GM18526 (cell line): ENCODE measurements around the gene MRPL12.

ENCODE experiments used
- POLR2A ChIP-seq: IDR thresholded peaks from 3 replicates; pipeline ENCODE4 v1.6.1; 2011; ENCODE audit not compliant: insufficient read length; ENCODE audit errors: extremely low read depth

MRPL12 gene

DNA sequence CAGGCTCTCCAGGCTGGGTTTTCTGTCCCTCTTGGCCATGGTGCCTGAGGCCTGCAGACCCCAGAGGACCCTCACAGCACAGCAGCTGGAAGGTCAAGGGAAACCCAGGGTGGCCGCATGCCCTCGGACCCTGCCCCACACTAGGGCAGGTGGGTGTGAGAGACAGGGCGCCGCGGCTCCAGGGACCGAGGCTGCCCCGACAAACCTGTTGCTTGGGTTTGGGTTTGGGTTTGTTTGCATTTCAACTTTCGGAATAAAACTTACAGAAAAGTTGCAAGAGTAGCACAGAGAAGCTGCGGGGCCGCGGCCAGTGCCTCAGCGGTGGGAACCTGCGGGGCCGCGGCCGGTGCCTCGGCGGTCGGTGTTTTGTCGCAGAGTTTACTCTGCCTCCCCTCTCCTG is 11.6 kb upstream of the MRPL12 start:
- TF ChIP-seq POLR2A = no peak

DNA sequence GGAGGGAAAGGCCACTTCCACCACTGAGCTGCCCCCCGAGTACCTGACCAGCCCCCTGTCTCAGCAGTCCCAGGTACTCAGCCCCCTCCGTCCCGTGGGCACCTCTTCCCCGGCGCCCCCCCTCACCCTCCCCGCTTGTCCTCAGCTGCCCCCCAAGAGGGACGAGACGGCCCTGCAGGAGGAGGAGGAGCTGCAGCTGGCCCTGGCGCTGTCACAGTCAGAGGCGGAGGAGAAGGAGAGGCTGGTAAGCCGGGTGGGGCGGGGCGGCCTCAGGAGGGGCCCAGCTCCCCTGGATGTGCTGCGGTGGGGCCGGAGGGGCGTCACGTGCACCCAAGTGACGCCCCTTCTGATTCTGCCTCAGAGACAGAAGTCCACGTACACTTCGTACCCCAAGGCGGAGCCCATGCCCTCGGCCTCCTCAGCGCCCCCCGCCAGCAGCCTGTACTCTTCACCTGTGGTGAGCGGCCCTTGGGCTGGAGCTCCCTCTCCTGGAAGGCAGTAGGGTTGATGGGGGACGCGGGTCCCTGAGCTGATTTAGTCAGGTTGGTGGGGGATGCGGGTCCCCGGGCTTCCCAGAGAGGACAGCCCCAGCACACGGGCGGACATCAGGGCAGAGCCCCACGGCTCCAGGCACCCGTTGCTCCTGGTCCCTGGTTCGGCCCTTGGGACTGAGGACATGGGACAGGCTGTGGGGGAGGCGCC is 9.5 kb upstream of the MRPL12 start:
- TF ChIP-seq POLR2A = no peak

DNA sequence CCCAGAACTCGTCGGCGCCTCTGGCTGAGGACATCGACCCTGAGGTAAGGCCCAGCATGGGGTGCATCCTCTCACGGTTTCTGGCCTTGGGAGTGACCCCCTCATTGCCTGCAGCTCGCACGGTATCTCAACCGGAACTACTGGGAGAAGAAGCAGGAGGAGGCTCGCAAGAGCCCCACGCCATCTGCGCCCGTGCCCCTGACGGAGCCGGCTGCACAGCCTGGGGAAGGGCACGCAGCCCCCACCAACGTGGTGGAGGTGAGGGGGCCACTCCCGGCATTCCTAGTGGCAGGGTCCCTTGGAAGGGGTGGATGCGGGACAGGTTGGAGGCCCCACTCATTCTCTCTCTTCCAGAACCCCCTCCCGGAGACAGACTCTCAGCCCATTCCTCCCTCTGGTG is 8.4 kb upstream of the MRPL12 start:
- no peak for TF ChIP-seq POLR2A

DNA sequence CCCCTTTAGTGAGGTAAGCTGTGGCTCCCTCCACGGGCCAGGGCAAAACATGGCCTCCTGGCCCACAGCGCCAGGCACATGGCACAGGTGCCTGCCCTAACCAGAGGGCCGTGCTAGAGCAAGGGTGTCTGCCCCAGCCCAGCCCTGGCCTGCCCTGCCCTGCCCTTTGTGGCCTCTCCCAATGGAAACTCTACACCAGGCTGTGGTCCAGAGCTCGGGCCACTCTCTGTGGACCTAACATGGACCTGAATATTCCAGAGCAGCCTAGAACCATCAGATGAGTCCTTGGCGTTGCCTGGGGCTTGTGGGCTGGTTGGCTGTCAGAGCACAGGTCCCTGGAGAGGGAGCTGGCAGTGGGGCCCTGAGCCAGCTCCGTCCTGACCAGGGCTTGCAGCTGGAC is 8.0 kb upstream of the MRPL12 start:
- no peak for TF ChIP-seq POLR2A

DNA sequence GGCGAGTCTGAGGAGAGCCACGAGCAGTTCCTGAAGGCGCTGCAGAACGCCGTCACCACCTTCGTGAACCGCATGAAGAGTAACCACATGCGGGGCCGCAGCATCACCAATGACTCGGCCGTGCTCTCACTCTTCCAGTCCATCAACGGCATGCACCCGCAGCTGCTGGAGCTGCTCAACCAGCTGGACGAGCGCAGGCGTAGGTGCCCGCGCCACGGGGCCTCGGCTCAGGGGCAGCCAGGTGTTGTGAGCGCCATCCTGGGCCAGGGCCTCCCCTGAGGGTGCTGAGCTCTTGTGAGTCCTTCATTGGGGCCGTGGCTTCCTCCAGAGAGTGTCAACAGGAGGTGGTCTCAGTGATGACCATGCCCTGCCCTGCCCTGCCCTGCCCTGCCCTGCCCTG is 7.4 kb upstream of the MRPL12 start:
- no peak for TF ChIP-seq POLR2A

DNA sequence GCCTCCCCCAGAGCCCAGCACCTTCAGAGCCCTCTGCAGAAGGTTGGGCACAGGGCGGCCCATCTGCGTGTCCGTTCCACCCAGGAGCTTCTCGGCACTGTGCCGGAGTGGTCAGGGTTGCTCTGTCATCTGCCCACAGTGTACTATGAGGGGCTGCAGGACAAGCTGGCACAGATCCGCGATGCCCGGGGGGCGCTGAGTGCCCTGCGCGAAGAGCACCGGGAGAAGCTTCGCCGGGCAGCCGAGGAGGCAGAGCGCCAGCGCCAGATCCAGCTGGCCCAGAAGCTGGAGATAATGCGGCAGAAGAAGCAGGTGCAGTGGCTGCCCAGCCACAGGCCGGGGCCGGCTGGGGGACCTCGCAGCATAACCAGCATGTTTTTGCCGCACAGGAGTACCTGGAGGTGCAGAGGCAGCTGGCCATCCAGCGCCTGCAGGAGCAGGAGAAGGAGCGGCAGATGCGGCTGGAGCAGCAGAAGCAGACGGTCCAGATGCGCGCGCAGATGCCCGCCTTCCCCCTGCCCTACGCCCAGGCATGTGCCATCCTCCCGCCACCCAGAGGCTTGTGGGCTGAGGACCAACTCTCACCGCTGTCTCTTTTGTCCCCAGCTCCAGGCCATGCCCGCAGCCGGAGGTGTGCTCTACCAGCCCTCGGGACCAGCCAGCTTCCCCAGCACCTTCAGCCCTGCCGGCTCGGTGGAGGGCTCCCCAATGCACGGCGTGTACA is 6.8 kb upstream of the MRPL12 start:
- no peak for TF ChIP-seq POLR2A

DNA sequence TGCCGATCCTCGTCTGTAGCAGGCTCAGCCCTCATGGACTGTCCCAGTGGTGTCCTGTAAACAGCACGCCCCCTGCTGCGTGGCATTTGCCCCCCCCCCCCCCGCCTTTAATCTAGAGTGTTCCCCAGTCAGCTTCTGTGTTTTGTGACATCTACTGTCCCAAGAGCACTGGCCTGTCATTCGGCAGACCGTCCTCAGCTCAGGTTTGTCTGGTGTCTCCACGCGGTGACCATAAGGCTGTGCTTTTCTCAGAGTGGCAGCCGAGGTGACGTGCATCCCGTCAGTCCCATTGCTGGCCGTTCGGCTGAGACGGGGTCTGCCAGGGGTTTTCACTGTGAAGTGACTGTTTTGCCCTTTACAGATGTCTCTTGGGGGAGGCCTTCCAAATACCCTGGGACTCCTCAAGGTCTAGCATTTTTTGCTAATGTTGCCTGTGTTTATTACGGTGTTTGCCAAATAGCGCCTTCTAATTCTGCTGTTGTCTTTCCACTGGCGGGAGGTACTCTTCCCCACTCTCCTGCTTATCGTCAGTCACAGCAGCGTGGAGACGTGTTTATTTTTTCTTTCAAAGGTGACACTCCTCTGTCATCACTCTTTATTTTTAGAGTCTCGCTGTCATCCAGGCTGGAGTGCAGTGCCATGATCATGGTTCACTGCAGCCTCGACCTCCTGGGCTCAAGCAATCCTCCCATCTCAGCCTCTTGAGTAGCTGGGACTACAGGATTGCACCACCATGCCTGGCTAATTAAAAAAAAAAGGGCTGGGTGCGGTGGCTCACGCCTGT is 5.7 kb upstream of the MRPL12 start:
- TF ChIP-seq POLR2A = no peak

DNA sequence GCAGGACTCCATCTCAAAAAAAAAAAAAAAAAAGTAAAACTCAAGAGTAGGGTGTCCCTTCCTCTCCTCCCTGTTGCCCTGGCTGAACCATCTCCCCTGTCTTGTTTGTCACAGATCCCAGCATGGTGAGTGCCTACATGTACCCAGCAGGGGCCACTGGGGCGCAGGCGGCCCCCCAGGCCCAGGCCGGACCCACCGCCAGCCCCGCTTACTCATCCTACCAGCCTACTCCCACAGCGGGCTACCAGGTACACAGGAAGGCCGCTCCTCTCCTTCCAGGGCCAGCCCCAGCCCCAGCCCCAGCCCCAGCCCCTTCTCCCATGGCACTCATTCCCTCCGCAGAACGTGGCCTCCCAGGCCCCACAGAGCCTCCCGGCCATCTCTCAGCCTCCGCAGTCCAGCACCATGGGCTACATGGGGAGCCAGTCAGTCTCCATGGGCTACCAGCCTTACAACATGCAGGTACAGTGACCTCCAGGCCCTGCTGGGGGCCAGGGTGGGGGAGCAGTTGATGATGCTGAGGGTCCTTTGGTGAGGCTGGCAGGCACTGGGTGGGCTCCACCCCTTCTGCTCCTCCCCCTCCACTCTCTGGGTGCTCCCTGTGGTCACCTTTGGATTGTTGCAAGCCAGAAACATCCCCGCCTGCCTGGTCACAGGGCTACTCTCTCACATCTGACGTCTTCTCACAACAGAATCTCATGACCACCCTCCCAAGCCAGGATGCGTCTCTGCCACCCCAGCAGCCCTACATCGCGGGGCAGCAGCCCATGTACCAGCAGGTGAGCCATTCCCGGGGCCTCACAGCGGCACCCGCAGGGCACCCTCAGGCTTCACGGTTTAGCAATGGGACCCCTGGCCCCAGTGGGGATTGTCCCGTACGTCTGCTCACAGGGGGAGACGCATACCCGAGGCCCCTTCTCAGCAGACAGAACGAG is 2.5 kb upstream of the MRPL12 start:
- no peak for TF ChIP-seq POLR2A

DNA sequence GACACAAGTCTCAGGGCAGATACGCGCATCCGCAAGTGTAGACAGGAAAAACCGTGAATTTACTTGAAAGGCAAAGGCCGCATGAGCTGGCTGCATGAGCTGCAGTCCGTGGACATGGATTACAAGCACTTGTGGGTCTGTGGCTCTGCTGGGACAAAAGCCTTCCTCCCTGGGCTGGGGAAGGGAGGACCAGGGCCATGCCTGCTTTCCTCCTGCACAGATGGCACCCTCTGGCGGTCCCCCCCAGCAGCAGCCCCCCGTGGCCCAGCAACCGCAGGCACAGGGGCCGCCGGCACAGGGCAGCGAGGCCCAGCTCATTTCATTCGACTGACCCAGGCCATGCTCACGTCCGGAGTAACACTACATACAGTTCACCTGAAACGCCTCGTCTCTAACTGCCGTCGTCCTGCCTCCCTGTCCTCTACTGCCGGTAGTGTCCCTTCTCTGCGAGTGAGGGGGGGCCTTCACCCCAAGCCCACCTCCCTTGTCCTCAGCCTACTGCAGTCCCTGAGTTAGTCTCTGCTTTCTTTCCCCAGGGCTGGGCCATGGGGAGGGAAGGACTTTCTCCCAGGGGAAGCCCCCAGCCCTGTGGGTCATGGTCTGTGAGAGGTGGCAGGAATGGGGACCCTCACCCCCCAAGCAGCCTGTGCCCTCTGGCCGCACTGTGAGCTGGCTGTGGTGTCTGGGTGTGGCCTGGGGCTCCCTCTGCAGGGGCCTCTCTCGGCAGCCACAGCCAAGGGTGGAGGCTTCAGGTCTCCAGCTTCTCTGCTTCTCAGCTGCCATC is 1.7 kb upstream of the MRPL12 start:
- no peak for TF ChIP-seq POLR2A

DNA sequence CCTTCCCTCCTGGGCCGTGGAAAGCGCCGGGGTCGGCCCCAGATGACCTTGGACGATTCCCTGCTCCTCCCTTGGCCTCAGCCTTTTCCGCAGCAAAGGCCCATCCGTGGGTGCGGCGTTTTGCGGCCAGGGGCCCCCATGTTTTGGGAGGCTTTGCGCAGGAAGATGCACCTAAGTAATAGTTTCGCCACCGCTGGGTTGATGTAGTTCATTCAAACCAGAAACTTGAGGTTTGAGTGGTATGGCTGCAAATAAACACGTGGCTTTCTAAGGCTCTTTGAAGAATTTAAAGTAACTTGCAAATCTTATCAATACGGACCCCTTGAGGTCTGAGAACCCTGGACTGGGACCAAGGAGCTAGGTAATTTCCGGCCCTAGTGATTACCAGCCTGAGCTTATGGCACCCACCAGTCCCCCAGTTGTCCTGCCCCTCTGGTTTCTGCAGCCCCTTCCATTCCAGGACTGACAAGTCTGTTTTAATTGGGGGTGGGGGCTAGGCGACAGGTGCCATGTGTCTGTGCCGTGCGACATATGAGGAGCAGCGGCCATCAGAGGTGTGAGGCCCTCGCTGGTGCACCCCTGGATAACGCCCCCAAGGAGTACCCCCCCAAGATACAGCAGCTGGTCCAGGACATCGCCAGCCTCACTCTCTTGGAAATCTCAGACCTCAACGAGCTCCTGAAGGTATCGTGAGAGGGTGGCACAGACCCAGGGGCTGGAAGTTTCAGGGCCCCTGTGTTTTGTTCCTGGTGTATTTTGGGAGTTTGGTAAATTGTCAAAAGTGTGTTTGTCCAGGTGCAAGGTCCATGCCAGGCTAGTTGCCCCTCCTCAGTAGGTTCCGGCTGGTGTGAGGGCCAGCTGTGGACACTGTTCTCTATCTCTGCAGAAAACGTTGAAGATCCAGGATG is 834 bp downstream of the MRPL12 start:
- TF ChIP-seq POLR2A = no peak

DNA sequence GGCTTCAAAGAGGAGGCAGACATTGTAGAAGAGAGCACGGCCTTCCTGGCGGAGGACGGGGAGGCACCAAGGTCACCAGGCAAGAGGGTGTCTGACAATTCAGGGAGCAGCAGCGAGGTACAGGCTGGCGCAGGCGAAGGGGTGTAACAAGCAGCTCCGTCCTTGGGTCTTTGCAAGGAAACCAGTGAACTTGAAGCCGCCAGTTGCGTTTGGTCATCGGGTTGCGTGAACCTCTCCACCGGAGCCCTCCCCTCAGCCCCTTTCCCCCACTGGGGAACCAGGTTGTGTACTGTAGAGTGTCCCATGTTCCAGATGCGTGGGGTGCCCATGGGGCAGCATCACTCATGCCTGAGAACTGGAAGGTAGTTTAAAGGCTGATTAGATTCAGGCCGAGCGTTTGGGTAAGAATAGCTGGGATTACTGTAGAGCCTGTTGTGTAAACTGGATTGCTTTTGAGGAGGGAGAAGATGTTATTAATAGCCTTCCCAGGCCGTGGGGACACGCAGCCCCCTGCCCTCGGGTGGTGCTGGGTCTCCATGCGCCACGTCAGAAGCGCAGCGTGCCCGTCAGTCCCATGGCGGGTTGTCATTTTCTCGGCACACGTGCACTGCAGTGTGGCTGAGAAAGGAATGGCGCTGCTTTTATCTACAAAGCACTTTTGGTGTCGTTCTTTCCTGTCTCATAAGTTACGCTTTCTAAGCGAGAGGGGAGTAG is 2.5 kb downstream of the MRPL12 start:
- no peak for TF ChIP-seq POLR2A

DNA sequence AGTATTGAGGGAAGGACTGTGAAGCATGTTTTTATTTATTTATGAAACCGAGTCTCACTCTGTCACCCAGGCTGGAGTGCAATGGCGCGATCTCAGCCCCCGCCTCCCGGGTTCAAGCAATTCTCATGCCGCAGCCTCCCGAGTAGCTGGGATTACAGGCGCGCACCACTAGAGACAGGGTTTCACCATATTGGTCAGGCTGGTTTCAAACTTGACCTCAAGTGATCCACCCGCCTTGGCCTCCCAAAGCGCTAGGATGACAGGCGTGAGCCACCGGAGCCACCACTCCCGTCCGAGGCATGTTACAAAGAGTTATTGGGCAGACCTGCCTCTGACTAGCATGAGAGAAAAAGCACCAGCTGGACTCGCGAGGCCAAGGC is 3.1 kb downstream of the MRPL12 start:
- TF ChIP-seq POLR2A = no peak
